COR-L47 (cell line): ENCODE measurements around the gene GORASP1.
"Not testable (repeated sequence)": the region's sequence is repeated elsewhere in the genome, so short reads cannot be mapped to it uniquely, and the experiment has no call there.

Experiments
- DNase-seq: peaks from one replicate; lab custom pipeline; 2025; lab: John Stamatoyannopoulos, UW

GORASP1 gene

DNA sequence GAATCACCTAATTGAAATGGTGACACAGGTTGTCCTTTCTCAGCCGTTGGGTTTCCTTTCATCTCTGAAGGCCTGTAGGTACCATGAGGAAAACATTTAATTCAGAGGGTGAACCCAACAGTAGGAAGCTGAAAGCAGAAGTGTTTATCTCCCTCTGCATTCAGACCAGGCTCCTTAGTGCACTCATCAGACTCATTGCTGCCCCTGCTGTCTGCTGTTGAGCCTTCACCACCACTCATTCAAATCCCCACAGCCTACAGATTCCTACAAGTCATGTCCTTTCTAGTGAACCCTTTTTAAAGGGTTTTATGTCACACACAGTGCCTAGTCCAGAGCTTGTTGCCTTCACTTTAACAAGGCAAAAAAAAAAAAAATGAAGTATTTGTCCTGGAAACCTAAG, 42.2 kb downstream of the GORASP1 start:
- no peak for DNase-seq

GRCh38 chr3:39064646-39065045, 42.8 kb downstream of the GORASP1 start:
- no peak for DNase-seq

GRCh38 chr3:39063143-39063542, 44.3 kb downstream of the GORASP1 start:
- no peak for DNase-seq

DNA sequence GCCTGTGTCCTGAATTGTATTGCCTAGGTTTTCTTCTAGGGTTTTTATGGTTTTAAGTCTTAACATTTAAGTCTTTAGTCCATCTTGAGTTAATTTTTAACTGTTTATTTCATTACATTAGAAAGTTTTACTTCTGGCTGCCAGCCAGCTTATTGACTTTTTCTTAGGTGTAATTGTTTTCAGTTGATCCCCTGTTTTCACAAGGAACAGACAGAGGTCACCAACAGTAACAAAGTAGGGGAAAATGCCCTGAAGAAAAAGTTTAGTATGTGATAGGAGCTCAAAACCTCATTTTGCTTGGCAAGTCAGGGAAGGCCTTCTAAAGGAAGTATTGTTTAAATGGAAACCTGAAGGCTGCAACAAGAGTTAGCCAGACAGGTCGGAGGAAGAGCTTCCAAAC, 45.2 kb downstream of the GORASP1 start:
- no peak for DNase-seq

- not testable (repeated sequence) for DNase-seq
These were observed 46.2 kb downstream of the GORASP1 start for GRCh38 chr3:39061228-39061627.

DNA sequence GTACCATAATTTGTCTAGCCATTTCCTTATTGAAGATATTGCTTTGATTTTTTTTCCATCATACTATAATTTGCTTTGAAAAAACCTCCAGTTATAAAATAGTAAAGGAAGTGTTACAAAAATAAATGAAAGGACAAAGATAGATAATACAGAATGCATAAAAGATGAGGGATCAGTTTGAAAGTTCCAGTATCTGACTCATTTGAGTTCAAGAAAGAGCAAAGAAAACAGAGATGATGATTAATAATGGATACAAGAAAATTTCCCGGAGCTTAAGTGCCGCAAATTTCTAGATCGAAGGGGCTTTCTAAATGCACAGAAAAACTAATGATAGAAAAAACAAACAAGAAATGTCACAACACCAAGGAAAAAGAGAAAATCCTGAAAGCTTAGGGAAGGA, 51.3 kb downstream of the GORASP1 start:
- no peak for DNase-seq

- DNase-seq: no peak
These were observed 53.7 kb downstream of the GORASP1 start for GRCh38 chr3:39053696-39054095.

DNA sequence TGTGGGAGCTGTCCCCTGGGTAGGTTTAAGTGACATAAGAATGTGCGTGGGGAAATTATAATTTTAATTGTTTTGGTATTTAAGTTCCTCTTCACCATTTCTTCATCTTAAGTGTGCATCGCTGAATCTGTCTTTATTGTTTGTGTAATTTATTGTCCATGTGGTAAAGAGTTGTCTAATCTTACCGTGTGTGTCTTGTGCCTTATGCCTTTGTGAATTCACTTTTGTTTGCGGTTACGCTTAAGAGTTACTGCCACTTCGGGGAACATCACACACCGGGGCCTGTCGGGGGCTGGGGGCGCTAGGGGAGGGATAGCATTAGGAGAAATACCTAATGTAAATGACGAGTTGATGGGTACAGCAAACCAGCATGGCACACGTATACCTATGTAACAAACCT, 54.8 kb downstream of the GORASP1 start:
- no peak for DNase-seq

DNA sequence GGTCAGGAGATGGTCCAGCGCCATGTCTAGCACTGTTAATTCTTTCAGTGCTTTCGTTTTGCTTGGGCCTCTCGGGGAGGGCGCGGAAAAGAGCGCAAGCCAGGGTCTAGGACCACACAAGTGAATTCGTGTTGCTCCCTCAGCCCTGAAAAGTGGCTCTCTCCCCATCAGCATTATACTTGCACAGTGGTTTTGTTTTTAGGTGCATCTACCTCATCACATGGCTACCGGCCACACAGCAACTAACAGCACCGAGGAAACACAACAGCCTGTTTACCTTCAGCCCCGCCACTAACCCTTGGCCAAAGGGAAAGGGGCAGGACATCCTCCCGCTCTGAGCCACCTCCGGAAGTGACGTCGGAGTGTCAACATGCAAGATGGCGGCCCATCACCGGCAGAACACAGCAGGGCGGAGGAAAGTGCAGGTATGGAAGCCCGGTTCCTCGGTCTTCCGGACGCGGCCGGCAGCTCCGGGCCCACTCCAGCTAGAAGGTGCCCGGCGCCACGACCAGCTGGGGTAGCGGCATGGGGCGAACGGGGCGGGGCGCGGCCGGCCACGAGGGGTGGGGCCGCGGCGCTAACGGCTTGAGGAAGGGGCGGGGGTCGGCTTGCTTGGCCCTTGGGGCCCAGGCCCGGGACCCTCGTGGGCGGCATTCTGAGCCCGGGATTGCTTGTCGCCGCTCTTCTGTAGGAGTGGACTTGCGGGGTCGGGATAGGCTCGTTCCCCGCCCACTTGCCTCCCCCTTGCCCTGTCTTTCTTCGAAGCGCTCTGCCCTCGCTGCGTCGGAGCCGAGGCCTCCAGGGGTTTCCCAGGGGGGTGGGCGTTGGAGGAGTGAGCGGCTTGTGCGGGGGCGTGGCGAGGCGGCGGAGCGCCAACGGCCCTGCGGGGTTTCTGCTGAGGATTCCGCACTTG, 55.5 kb downstream of the GORASP1 start, which contains the start of the genes SCN11A and WDR48:
Gene SCN11A, minus strand, starts transcription at position 296 of the 913 bp plus-strand sequence. CDS start 101,582 bp downstream, outside the sequence.
Gene WDR48, plus strand, starts transcription at position 368 of the 913 bp plus-strand sequence. Its CDS starts 10 bp downstream, at position 378.
- DNase-seq: peak; percentile 70

DNA sequence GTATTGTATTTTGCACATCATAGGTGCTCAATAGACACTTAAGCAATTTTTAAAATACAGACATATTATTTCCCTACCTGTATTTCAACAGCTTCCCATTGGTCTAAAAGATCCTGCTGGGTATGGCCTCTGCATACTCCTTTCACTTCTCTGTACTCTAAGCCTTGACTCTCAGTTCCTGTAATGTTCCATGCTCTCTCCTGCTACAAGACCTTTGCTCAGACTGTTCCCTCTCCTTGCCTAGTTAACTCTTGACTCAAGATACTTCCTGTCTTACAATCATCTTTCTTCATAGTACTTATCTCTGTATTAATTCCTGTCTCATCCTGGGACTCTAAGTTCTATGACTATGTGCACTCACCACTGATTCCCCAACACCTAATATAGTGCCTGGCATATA, 57.4 kb downstream of the GORASP1 start:
- no peak for DNase-seq
